Measurements from ENCODE around the gene CCDC70. TPM values are rescaled to one million over a fixed set of nuclear protein-coding genes. Genes with fewer than 3 reads are reported as not detected.
A peak's percentile ranks its signal among the peaks of the same experiment; 100 is the strongest.
"Not testable (repeated sequence)": the region's sequence is repeated elsewhere in the genome, so short reads cannot be mapped to it uniquely, and the experiment has no call there.

CCDC70 gene
- total RNA-seq, 4 donors from 2014 or later: not detected

DNA sequence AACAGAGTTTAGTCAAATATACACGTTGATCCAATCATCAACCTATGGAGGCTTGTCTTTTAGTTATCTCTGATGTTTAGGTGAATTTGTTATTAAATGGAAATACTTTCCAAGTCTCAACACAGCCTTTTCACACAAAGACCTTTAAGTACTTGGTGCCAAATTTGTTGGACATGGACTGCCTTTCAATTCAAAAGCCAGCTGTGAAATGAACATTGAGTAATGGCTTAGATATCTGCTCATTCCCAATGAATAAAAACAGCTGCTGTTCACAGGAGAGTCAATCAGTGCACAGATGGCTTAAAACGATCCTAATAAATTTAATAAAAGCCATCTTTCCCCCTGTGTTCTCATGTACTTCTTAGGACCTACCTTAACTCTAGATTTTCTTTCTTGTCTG is 37.9 kb upstream of the CCDC70 start:
- H3K27ac ChIP-seq: no peak overlapping the region
- H3K27me3 ChIP-seq: no peaks in the 10 kb centered on the region
- H3K9me3 ChIP-seq: no peaks in the 10 kb centered on the region
- H3K4me1 ChIP-seq: peaks cover 0 to 36% (median 12%) of the 10 kb centered on the region in 3 donors
- no peak for TF ChIP-seq EP300 (IDR thresholded peaks at IDR 0.05)
- TF ChIP-seq POLR2A (IDR thresholded peaks at IDR 0.05): no peak
- no peak for TF ChIP-seq POLR2AphosphoS5 (IDR thresholded peaks at IDR 0.05)
- TF ChIP-seq, protein P1, sequence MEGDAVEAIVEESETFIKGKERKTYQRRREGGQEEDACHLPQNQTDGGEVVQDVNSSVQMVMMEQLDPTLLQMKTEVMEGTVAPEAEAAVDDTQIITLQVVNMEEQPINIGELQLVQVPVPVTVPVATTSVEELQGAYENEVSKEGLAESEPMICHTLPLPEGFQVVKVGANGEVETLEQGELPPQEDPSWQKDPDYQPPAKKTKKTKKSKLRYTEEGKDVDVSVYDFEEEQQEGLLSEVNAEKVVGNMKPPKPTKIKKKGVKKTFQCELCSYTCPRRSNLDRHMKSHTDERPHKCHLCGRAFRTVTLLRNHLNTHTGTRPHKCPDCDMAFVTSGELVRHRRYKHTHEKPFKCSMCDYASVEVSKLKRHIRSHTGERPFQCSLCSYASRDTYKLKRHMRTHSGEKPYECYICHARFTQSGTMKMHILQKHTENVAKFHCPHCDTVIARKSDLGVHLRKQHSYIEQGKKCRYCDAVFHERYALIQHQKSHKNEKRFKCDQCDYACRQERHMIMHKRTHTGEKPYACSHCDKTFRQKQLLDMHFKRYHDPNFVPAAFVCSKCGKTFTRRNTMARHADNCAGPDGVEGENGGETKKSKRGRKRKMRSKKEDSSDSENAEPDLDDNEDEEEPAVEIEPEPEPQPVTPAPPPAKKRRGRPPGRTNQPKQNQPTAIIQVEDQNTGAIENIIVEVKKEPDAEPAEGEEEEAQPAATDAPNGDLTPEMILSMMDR (IDR thresholded peaks at IDR 0.05): no peak
- 68 to 90% methylated on average over 1 to 2 of the region's 2 CpGs for WGBS, 2 donors (ENCODE audit: low coverage in 1 of 2)
- H3K36me3 ChIP-seq: no peaks in the 10 kb centered on the region
- no peak for ATAC-seq
- no peak overlapping the region for H3K4me3 ChIP-seq

GRCh38 chr13:51824712-51825111 is 37.1 kb upstream of the CCDC70 start:
- H3K4me1 ChIP-seq: peaks cover 0 to 29% (median 10%) of the 10 kb centered on the region in 3 donors
- H3K9me3 ChIP-seq, H3K4me3 ChIP-seq, H3K27ac ChIP-seq, ATAC-seq, H3K36me3 ChIP-seq, H3K27me3 ChIP-seq: not testable (repeated sequence)
- 82 to 100% methylated on average over 1 to 11 of the region's 11 CpGs for WGBS, 2 donors (ENCODE audit: low coverage in 1 of 2)

- ATAC-seq: peak; percentile 63
- peak overlapping the region in 2 of 4 donors; percentile 12 to 22 for H3K27ac ChIP-seq
- H3K27me3 ChIP-seq: no peaks in the 10 kb centered on the region
- peaks cover 0 to 29% (median 10%) of the 10 kb centered on the region in 3 donors for H3K4me1 ChIP-seq
- no peaks in the 10 kb centered on the region for H3K36me3 ChIP-seq
- H3K4me3 ChIP-seq: no peak overlapping the region
- 68 to 77% methylated on average over 2 of the region's 2 CpGs for WGBS, 2 donors (ENCODE audit: low coverage in 1 of 2)
- peak; percentile 42 for TF ChIP-seq POLR2AphosphoS5 (IDR thresholded peaks at IDR 0.05)
- TF ChIP-seq, protein P1 (IDR thresholded peaks at IDR 0.05): no peak
- TF ChIP-seq EP300 (IDR thresholded peaks at IDR 0.05): no peak
- TF ChIP-seq POLR2A (IDR thresholded peaks at IDR 0.05): no peak
- no peaks in the 10 kb centered on the region for H3K9me3 ChIP-seq
Measured at GRCh38 chr13:51825165-51825592, 36.6 kb upstream of the CCDC70 start.

DNA sequence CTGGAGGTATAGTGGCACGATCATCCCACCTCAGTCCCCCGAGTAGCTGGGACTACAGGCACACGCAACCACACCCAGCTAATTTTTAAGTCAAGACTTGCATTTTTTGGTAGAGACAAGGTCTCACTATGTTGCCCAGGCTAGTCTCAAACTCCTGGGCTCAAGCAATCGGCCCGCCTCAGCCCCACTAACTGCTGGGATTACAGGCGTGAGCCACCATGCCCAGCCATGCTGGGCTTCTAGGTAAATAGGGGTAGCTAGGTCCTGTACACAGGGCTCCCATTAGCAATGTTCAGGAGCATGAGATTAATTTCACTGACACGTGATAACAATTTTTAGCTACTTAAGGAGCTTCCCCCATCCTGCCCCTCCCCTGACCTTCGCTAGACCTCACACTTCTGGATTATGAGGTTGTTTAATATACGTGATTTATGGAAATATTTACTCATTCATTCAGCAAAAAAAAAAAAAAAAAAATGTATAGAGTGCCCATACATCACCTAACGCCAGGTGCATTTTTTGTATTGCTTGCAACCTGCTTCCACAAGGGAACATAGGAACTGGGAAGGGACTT is 36.0 kb upstream of the CCDC70 start:
- Histone ChIP-seq H3K9me3 (no peaks in the 10 kb centered on the region), H3K4me1 (peaks cover 0 to 29% (median 10%) of the 10 kb centered on the region in 3 donors), H3K27ac (peak overlapping the region in 2 of 4 donors; percentile 12 to 22), H3K4me3 (no peak overlapping the region), H3K27me3 (no peaks in the 10 kb centered on the region), H3K36me3 (no peaks in the 10 kb centered on the region)
- ATAC-seq: no peak
- 87 to 90% methylated on average over 5 to 6 of the region's 10 CpGs for WGBS, 2 donors (ENCODE audit: low coverage in 1 of 2)
- TF ChIP-seq POLR2AphosphoS5 (IDR thresholded peaks at IDR 0.05) (no peak), EP300 (IDR thresholded peaks at IDR 0.05) (no peak), POLR2A (IDR thresholded peaks at IDR 0.05) (no peak)
- TF ChIP-seq, protein P1 (IDR thresholded peaks at IDR 0.05): no peak

DNA sequence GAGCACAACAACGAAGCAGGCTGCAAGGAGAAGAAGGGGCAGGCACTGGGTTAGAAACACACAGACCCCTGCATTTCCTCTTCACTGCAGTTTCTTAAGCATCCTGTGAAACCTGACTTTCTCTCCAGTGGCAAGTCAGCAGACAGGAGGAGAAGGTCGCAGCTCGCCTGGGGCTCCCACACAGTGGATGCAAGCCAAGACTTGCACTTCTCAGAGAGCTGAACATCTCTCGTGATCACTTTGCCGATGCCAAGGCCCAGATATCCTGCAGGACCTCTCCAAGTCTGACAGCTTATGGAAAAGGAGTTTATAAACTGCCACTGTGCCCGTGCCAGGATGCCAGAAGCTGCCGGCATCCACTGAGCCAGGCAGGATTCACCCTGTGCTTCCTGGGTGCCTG is 35.2 kb upstream of the CCDC70 start:
- H3K4me1 ChIP-seq: peaks cover 0 to 29% (median 10%) of the 10 kb centered on the region in 3 donors
- peak; percentile 33 for ATAC-seq
- no peaks in the 10 kb centered on the region for H3K36me3 ChIP-seq
- H3K4me3 ChIP-seq: no peak overlapping the region
- no peaks in the 10 kb centered on the region for H3K27me3 ChIP-seq
- no peaks in the 10 kb centered on the region for H3K9me3 ChIP-seq
- TF ChIP-seq POLR2A (IDR thresholded peaks at IDR 0.05) (no peak), EP300 (IDR thresholded peaks at IDR 0.05) (no peak), POLR2AphosphoS5 (IDR thresholded peaks at IDR 0.05) (no peak)
- TF ChIP-seq, protein P1 (IDR thresholded peaks at IDR 0.05): no peak
- WGBS, 2 donors (ENCODE audit: low coverage in 1 of 2): 17 to 24% methylated on average over 2 to 3 of the region's 7 CpGs
- peak overlapping the region in 2 of 4 donors; percentile 9 to 24 for H3K27ac ChIP-seq
